ENCODE results near the gene PRR5.

DNA sequence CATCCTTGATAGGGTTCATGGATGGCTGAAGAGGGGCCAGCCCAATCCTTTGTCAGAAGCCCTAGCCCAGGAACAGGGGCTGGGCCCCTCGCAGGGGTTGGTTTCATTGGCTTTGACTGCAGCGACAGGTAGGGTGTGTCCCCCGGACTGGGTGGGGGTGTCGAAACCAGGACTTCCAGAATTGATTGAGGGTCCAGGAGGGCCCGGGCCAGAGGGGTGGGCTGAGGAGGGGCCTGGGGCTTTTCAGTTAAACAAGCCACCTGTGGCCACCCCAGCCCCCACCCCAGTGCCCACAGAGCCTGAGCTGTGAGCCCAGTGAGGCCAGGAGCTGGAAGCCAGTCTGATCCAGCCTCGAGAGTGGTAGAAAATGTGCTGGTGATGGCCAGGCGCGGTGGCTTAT is 18.1 kb upstream of the PRR5 start:
- no peak for TF ChIP-seq POLR2AphosphoS5 (IDR thresholded peaks at IDR 0.05; ENCODE audit: borderline replicate concordance, low read depth, low read length)
- no peak for TF ChIP-seq EZH2 (IDR thresholded peaks at IDR 0.05)
